Smooth muscle cell (in vitro differentiated cells): ENCODE results near the gene DONSON. TPM values are rescaled to one million over a fixed set of nuclear protein-coding genes. Genes with fewer than 3 reads are reported as not detected.

Experiments used
- DNase-seq: peaks from one replicate; lab custom pipeline; 2025; ENCODE audit not compliant: unreplicated experiment; lab: John Stamatoyannopoulos, UW
- H2AFZ ChIP-seq: fragments of 200-600 bp; sonication (generic); 2 replicates; pipeline ENCODE4 v1.6.0; 2016; ENCODE audit warnings: antibody characterized with exemption, low read depth, mild to moderate bottlenecking
- H3F3A ChIP-seq: fragments of 200-600 bp; sonication (generic); 2 replicates; pipeline ENCODE4 v1.6.0; 2017; ENCODE audit warnings: antibody characterized with exemption, low read depth
- H3K27ac ChIP-seq: fragments of 200-600 bp; sonication (generic); 2 replicates; pipeline ENCODE4 v1.5.1; 2016; ENCODE audit warnings: low read depth, mild to moderate bottlenecking
- H3K27me3 ChIP-seq: fragments of 200-600 bp; sonication (generic); 2 replicates; pipeline ENCODE4 v1.6.1; 2016; ENCODE audit warnings: low read depth, mild to moderate bottlenecking
- H3K36me3 ChIP-seq: fragments of 200-600 bp; sonication (generic); 2 replicates; pipeline ENCODE4 v1.5.1; 2016; ENCODE audit warnings: low read depth
- H3K4me1 ChIP-seq: fragments of 200-600 bp; sonication (generic); 2 replicates; pipeline ENCODE4 v1.5.1; 2016; ENCODE audit warnings: low read depth
- H3K4me2 ChIP-seq: fragments of 200-600 bp; sonication (generic); 2 replicates; pipeline ENCODE4 v1.6.0; 2016; ENCODE audit warnings: mild to moderate bottlenecking
- H3K4me3 ChIP-seq: fragments of 200-600 bp; sonication (generic); 2 replicates; pipeline ENCODE4 v1.5.1; 2016; ENCODE audit warnings: mild to moderate bottlenecking
- H3K79me2 ChIP-seq: fragments of 200-600 bp; sonication (generic); 2 replicates; pipeline ENCODE4 v1.6.0; 2016; ENCODE audit warnings: low read depth, mild to moderate bottlenecking
- H3K9ac ChIP-seq: fragments of 200-600 bp; sonication (generic); 2 replicates; pipeline ENCODE4 v1.6.0; 2016; ENCODE audit warnings: low read depth
- H3K9me3 ChIP-seq: fragments of 200-600 bp; sonication (generic); replicated peaks from 2 replicates; pipeline ENCODE4 v1.5.1; 2016; ENCODE audit warnings: low read depth
- H4K20me1 ChIP-seq: fragments of 200-600 bp; sonication (generic); 2 replicates; pipeline ENCODE4 v1.6.0; 2016; ENCODE audit warnings: low read depth
- WGBS: methylation state at CpG from one replicate; pipeline ENCODE4 v1.1.7; 2016; ENCODE audit warnings: low lambda C conversion rate; 5-methylcytosine and 5-hydroxymethylcytosine counted together
- polyA plus RNA-seq: library from polyadenylated mRNA; unstranded; fragments of >200 nt; fragmentation: Nextera tagmentation; extraction: Ambion mirVana; gene quantifications from 2 replicates; pipeline ENCODE4 v1.2.1, GENCODE V29; 2016
- total RNA-seq: library from RNA; depleted of rRNA; stranded (reverse); fragments of >200 nt; gene quantifications from 2 replicates; pipeline ENCODE4 v1.2.3, GENCODE V29; 2014
- TF ChIP-seq, protein P1 (sequence below): fragments of 200-600 bp; sonication (generic); IDR thresholded peaks from 2 replicates; pipeline ENCODE4 v1.5.1; 2017; ENCODE audit warnings: borderline replicate concordance, mild to moderate bottlenecking, antibody characterized with exemption; ENCODE audit not compliant: insufficient read depth, poor library complexity, severe bottlenecking

DONSON gene
- total and polyA plus RNA-seq, 2 experiments from 2014 or later, result 38.0 to 41.7 TPM

DNA sequence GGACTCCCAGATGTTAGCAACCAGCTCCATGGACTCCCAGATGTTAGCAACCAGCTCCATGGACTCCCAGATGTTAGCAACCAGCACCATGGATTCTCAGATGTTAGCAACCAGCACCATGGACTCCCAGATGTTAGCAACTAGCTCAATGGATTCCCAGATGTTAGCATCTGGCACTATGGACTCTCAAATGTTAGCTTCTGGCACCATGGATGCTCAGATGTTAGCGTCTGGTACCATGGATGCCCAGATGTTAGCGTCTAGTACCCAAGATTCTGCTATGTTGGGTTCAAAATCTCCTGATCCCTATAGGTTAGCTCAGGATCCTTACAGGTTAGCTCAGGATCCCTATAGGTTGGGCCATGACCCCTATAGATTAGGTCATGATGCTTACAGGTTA lies 36.8 kb downstream of the DONSON start:
- Histone ChIP-seq H3K4me2 (no peak overlapping the region), H2AFZ (no peak overlapping the region), H3K9ac (no peak overlapping the region), H4K20me1 (peaks cover 98% of the 10 kb centered on the region), H3F3A (peaks cover 25% of the 10 kb centered on the region), H3K27me3 (no peaks in the 10 kb centered on the region), H3K79me2 (peaks cover 98% of the 10 kb centered on the region), H3K4me3 (no peak overlapping the region), H3K27ac (no peak overlapping the region), H3K4me1 (no peaks in the 10 kb centered on the region), H3K36me3 (peaks cover 54% of the 10 kb centered on the region), H3K9me3 (no peaks in the 10 kb centered on the region)
- TF ChIP-seq, protein P1, sequence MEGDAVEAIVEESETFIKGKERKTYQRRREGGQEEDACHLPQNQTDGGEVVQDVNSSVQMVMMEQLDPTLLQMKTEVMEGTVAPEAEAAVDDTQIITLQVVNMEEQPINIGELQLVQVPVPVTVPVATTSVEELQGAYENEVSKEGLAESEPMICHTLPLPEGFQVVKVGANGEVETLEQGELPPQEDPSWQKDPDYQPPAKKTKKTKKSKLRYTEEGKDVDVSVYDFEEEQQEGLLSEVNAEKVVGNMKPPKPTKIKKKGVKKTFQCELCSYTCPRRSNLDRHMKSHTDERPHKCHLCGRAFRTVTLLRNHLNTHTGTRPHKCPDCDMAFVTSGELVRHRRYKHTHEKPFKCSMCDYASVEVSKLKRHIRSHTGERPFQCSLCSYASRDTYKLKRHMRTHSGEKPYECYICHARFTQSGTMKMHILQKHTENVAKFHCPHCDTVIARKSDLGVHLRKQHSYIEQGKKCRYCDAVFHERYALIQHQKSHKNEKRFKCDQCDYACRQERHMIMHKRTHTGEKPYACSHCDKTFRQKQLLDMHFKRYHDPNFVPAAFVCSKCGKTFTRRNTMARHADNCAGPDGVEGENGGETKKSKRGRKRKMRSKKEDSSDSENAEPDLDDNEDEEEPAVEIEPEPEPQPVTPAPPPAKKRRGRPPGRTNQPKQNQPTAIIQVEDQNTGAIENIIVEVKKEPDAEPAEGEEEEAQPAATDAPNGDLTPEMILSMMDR, result no peak
- WGBS, result 98% methylated on average over 2 of the region's 2 CpGs
- DNase-seq, result no peak

- peaks cover 98% of the 10 kb centered on the region for H4K20me1 ChIP-seq
Observed at GRCh38 chr21:33550772-33551660, 37.5 kb downstream of the DONSON start.

DNA sequence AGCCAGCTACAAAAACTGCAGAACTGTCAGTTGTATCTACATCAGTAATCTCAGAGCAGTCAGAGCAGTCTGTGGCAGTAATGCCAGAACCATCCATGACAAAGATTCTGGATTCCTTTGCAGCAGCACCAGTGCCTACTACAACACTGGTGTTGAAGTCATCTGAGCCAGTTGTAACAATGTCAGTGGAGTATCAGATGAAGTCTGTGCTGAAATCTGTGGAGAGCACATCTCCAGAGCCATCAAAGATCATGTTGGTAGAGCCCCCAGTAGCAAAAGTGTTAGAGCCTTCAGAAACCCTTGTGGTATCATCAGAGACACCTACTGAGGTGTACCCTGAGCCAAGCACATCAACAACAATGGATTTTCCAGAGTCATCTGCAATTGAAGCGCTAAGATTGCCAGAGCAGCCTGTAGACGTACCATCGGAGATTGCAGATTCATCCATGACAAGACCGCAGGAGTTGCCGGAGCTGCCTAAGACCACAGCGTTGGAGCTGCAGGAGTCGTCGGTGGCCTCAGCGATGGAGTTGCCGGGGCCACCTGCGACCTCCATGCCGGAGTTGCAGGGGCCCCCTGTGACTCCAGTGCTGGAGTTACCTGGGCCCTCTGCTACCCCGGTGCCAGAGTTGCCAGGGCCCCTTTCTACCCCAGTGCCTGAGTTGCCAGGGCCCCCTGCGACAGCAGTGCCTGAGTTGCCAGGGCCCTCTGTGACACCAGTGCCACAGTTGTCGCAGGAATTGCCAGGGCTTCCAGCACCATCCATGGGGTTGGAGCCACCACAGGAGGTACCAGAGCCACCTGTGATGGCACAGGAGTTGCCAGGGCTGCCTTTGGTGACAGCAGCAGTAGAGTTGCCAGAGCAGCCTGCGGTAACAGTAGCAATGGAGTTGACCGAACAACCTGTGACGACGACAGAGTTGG lies 38.4 kb downstream of the DONSON start:
- Histone ChIP-seq H3K4me1 (peaks cover 10% of the 10 kb centered on the region), H3K9ac (no peak overlapping the region), H3K27ac (no peak overlapping the region), H3K4me3 (no peak overlapping the region), H3K4me2 (no peak overlapping the region), H3K79me2 (peaks cover 98% of the 10 kb centered on the region), H3F3A (peaks cover 17% of the 10 kb centered on the region), H2AFZ (no peak overlapping the region), H3K27me3 (no peaks in the 10 kb centered on the region), H4K20me1 (peaks cover 98% of the 10 kb centered on the region), H3K9me3 (no peaks in the 10 kb centered on the region), H3K36me3 (peaks cover 42% of the 10 kb centered on the region)
- no peak for DNase-seq
- TF ChIP-seq, protein P1, result no peak
- 98% methylated on average over 19 of the region's 19 CpGs for WGBS

More at GRCh38 chr21:33550772-33551660, 37.5 kb downstream of the DONSON start:
- over 99% methylated on average over 23 of the region's 23 CpGs for WGBS
- Histone ChIP-seq H3K36me3 (peaks cover 52% of the 10 kb centered on the region), H3K27ac (no peak overlapping the region), H3K9me3 (no peaks in the 10 kb centered on the region), H3F3A (peaks cover 25% of the 10 kb centered on the region), H3K27me3 (no peaks in the 10 kb centered on the region), H3K79me2 (peaks cover 98% of the 10 kb centered on the region), H2AFZ (no peak overlapping the region), H3K4me3 (no peak overlapping the region), H3K4me1 (peaks cover 1% of the 10 kb centered on the region), H3K4me2 (no peak overlapping the region), H3K9ac (no peak overlapping the region)
- no peak for DNase-seq
- TF ChIP-seq, protein P1, result no peak
